K562 (cell line): ENCODE measurements around the gene CLTRN. TPM values are rescaled to one million over a fixed set of nuclear protein-coding genes. Genes with fewer than 3 reads are reported as not detected.

Experiments used
- BCLAF1 ChIP-seq, 2 experiments: fragments of 450-650 bp in 1 of 2; IDR thresholded peaks; 2 replicates each; pipeline ENCODE4 v1.6.1; 2011 to 2017; ENCODE audit warnings: low read depth in 2 of 2, antibody characterized with exemption in 1 of 2, borderline replicate concordance in 1 of 2, low read length in 1 of 2, mild to moderate bottlenecking in 1 of 2, mixed read lengths in 1 of 2; ENCODE audit not compliant: control insufficient read depth in 1 of 2
- CEBPB ChIP-seq: fragments of 450-650 bp; IDR thresholded peaks from 2 replicates; pipeline ENCODE4 v1.6.1; 2016; ENCODE audit warnings: missing genetic modification characterization, missing compliant biosample characterization
- CHD2 ChIP-seq: IDR thresholded peaks from 2 replicates; pipeline ENCODE4 v1.6.1; 2011; ENCODE audit warnings: low read depth, low read length
- NR3C1 ChIP-seq: sonication (generic); formaldehyde crosslinking; IDR thresholded peaks from 2 replicates; pipeline ENCODE4 v1.8.1; 2022; ENCODE audit warnings: missing genetic modification reagents
- PREB ChIP-seq: sonication (generic); formaldehyde crosslinking; IDR thresholded peaks from 2 replicates; pipeline ENCODE4 v1.8.1; 2023; ENCODE audit warnings: mild to moderate bottlenecking, missing genetic modification reagents
- RCOR1 ChIP-seq, 2 experiments: IDR thresholded peaks; 2 replicates each; pipeline ENCODE4 v1.6.1; 2012; ENCODE audit warnings: low read depth in 2 of 2, low read length in 2 of 2, borderline replicate concordance in 1 of 2, improper control_type of control experiment in 1 of 2
- SAFB ChIP-seq: fragments of 200-400 bp; formaldehyde crosslinking; IDR thresholded peaks from 2 replicates; pipeline ENCODE4 v1.6.1; 2017; ENCODE audit warnings: low read depth, low read length, borderline replicate concordance
- SIX5 ChIP-seq, 2 experiments: IDR thresholded peaks; 2 replicates each; pipeline ENCODE4 v1.6.1; 2011; ENCODE audit warnings: low read length in 2 of 2, borderline replicate concordance in 1 of 2, low read depth in 1 of 2, mild to moderate bottlenecking in 1 of 2, moderate library complexity in 1 of 2; ENCODE audit not compliant: insufficient read depth in 1 of 2
- TAL1 ChIP-seq: fragments of 450-650 bp; IDR thresholded peaks from 2 replicates; pipeline ENCODE4 v1.6.1; 2016; ENCODE audit warnings: mild to moderate bottlenecking
- TCF3 ChIP-seq: sonication (generic); formaldehyde crosslinking; IDR thresholded peaks from 2 replicates; pipeline ENCODE4 v1.4.0; 2020; ENCODE audit warnings: mild to moderate bottlenecking, missing genetic modification reagents
- TEAD4 ChIP-seq, 2 experiments: sonication (generic) in 1 of 2; formaldehyde crosslinking in 1 of 2; IDR thresholded peaks; 2 replicates each; pipeline versions ENCODE4 v1.6.1 to v1.8.0; 2012 to 2022; ENCODE audit warnings: borderline replicate concordance in 1 of 2, inconsistent platforms in 1 of 2, low read length in 1 of 2, mild to moderate bottlenecking in 1 of 2, missing genetic modification reagents in 1 of 2
- YY1 ChIP-seq, 3 experiments: IDR thresholded peaks; 2 replicates each; pipeline ENCODE4 v1.6.1; 2011; ENCODE audit warnings: low read length in 2 of 3, mild to moderate bottlenecking in 2 of 3, moderate library complexity in 2 of 3, borderline replicate concordance in 1 of 3, control low read depth in 1 of 3, low read depth in 1 of 3; ENCODE audit not compliant: insufficient read depth in 3 of 3, insufficient replicate concordance in 2 of 3, control insufficient read depth in 1 of 3, insufficient read length in 1 of 3; ENCODE audit errors: extremely low read depth in 1 of 3
- ZFX ChIP-seq: sonication (generic); formaldehyde crosslinking; IDR thresholded peaks from 2 replicates; pipeline ENCODE4 v1.8.0; 2022; ENCODE audit warnings: mild to moderate bottlenecking, missing genetic modification reagents, moderate library complexity
- ZNF354B ChIP-seq: fragments of 250-450 bp; sonication (Bioruptor Pico); IDR thresholded peaks from 2 replicates; pipeline ENCODE4 v1.4.0; 2020
- polyA plus RNA-seq, 8 experiments: library from polyadenylated mRNA; depleted of rRNA in 4 of 8; stranded (reverse) in 5 of 8; unstranded in 3 of 8; fragments of >200 nt; fragmentation: Nextera tagmentation in 2 of 8; fragmentation: Illumina TruSeq in 1 of 8; extraction: Ambion mirVana in 2 of 8; extraction: Trizol in 1 of 8; gene quantifications; 2 replicates each; pipeline versions ENCODE4 v1.2.1 to v1.2.3, GENCODE V29; 2011 to 2014; ENCODE audit warnings: inconsistent platforms in 1 of 8, missing spikeins in 1 of 8
- total RNA-seq, 7 experiments: library from RNA; depleted of rRNA in 6 of 7; stranded (reverse); fragments of >200 nt in 6 of 7; fragmentation: Illumina TruSeq in 2 of 7; extraction: Trizol in 2 of 7; gene quantifications; 2 replicates each; pipeline versions ENCODE4 v1.2.1 to v1.2.3, GENCODE V29; 2011 to 2021; ENCODE audit warnings: low replicate concordance in 1 of 7

The CLTRN gene
- total and polyA plus RNA-seq, 9 of the 15 experiments (the other 6 are each of a cell fraction or from before 2014, with no cell fraction given), result 0.11 to 0.36 (median 0.18) TPM; not detected in 2

- TF ChIP-seq TCF3 (CRISPR knock-in tag) (peak; percentile 59), CEBPB (tag) (no peak), CHD2 (no peak), YY1 (IDR thresholded peaks at IDR 0.05; ENCODE audit: borderline replicate concordance in 1 of 3, control insufficient read depth in 1 of 3, extremely low read depth in 1 of 3, insufficient read depth in 3 of 3, insufficient read length in 1 of 3, insufficient replicate concordance in 2 of 3, low read depth in 1 of 3, low read length in 2 of 3) (no peak), ZFX (no peak), BCLAF1 (IDR thresholded peaks at IDR 0.05; ENCODE audit: borderline replicate concordance in 1 of 2, control insufficient read depth in 1 of 2, low read depth in 2 of 2, low read length in 1 of 2) (no peak), NR3C1 (CRISPR knock-in tag) (no peak), TAL1 (peak; percentile 81), SIX5 (IDR thresholded peaks at IDR 0.05; ENCODE audit: borderline replicate concordance in 1 of 2, insufficient read depth in 1 of 2, low read depth in 1 of 2, low read length in 2 of 2) (no peak), ZNF354B (CRISPR knock-in tag) (no peak), SAFB (no peak), PREB (CRISPR knock-in tag) (no peak), TEAD4 (IDR thresholded peaks at IDR 0.05; ENCODE audit: low read length) (peak; percentile 89), TEAD4 (CRISPR knock-in tag; IDR thresholded peaks at IDR 0.05; ENCODE audit: borderline replicate concordance) (no peak), RCOR1 (IDR thresholded peaks at IDR 0.05; ENCODE audit: borderline replicate concordance in 1 of 2, low read depth in 2 of 2, low read length in 2 of 2) (peak in 1 of 2 experiments; percentile 82; a peak in 2 of 4 replicates)
Observed at GRCh38 chrX:15683193-15683592, 18.6 kb upstream of the CLTRN start (continued).
